ENCODE results near the gene KCNH6. TPM values are rescaled to one million over a fixed set of nuclear protein-coding genes. Genes with fewer than 3 reads are reported as not detected.

KCNH6 gene
- total RNA-seq, 2 donors from 2014 or later, result 0.47 to 0.80 TPM

- TF ChIP-seq, protein P1, sequence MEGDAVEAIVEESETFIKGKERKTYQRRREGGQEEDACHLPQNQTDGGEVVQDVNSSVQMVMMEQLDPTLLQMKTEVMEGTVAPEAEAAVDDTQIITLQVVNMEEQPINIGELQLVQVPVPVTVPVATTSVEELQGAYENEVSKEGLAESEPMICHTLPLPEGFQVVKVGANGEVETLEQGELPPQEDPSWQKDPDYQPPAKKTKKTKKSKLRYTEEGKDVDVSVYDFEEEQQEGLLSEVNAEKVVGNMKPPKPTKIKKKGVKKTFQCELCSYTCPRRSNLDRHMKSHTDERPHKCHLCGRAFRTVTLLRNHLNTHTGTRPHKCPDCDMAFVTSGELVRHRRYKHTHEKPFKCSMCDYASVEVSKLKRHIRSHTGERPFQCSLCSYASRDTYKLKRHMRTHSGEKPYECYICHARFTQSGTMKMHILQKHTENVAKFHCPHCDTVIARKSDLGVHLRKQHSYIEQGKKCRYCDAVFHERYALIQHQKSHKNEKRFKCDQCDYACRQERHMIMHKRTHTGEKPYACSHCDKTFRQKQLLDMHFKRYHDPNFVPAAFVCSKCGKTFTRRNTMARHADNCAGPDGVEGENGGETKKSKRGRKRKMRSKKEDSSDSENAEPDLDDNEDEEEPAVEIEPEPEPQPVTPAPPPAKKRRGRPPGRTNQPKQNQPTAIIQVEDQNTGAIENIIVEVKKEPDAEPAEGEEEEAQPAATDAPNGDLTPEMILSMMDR (IDR thresholded peaks at IDR 0.05), result no peak
- Histone ChIP-seq H3K36me3 (no peaks in the 10 kb centered on the region), H3K9me3 (no peaks in the 10 kb centered on the region), H3K4me3 (peak within 1 kb of the TSS; percentile 65), H3K4me1 (peaks cover 18% of the 10 kb centered on the region), H3K27ac (peak within 1 kb of the TSS; percentile 80), H3K9ac (ENCODE audit: low read depth in 2 of 2, low read length in 2 of 2) (peak within 1 kb of the TSS; percentile 53 to 84), H3K27me3 (peaks cover 6% of the 10 kb centered on the region)
- intact Hi-C loops (cut with DNase I), result loop anchor here (5.0 kb wide), 1 partner anchor 50 kb away; no protein-coding TSS in a partner anchor
- DNase-seq, result peak; percentile 84
Observed at GRCh38 chr17:63476854-63477479, 46.2 kb upstream of the KCNH6 start, which contains the start of gene ACE. ACE (plus strand) TSS chr17:63477061; CDS start chr17:63477095, 34 bp downstream.

DNA sequence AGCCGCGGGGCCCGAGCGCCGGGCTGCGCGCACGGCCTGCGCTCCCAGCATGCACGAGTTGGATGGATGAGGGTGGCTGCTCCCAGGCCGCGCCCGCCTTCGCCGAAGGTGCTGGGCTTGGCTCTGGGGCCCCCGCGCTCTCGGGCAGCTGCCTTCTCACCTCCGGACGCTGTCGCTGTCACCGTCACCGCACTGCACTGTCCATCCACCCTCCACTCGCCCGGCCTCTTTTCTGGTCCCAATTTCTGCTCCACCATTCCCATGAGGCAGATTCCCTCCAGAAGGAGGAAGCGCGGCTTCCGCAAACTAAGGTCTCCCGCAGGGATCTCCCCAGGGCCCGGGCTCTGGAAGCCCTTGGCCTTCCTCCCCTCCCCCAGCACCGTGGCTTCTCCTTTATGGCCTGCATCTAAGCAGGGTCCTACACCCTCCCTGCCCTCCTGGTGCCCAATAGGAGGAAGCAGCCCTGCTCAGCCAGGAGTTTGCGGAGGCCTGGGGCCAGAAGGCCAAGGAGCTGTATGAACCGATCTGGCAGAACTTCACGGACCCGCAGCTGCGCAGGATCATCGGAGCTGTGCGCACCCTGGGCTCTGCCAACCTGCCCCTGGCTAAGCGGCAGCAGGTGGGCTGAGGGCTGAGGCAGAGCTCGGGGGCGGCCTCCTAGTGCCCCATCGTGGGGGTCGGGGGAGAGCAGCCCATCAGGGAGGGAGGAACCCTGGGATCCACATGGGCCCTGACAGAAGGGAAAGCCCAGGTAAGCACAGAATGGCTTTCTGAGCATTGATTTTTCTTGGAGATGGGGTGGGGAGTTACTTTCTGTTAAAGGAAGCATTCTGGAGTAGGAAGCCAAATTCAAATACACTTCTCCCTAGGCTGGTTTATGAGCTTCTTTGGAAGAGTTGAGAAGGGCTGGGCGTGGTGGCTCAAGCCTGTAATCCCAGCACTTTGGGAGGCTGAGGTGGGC lies 45.4 kb upstream of the KCNH6 start:
- peaks cover 6% of the 10 kb centered on the region for H3K27me3 ChIP-seq
- TF ChIP-seq, protein P1 (IDR thresholded peaks at IDR 0.05), result no peak
- peak overlapping the region; percentile 65 for H3K4me3 ChIP-seq
- intact Hi-C loops (cut with DNase I), result loop anchor here (5.0 kb wide), 1 partner anchor 50 kb away; no protein-coding TSS in a partner anchor
- peaks cover 18% of the 10 kb centered on the region for H3K4me1 ChIP-seq
- no peaks in the 10 kb centered on the region for H3K9me3 ChIP-seq
- DNase-seq, result peak; percentile 54
- H3K27ac ChIP-seq, result peak overlapping the region; percentile 80
- H3K36me3 ChIP-seq, result no peaks in the 10 kb centered on the region
- peak overlapping the region; percentile 53 to 84 for H3K9ac ChIP-seq (ENCODE audit: low read depth in 2 of 2, low read length in 2 of 2)

- Histone ChIP-seq H3K4me1 (peaks cover 18% of the 10 kb centered on the region), H3K27ac (no peak overlapping the region), H3K4me3 (no peak overlapping the region), H3K27me3 (peaks cover 6% of the 10 kb centered on the region), H3K9ac (ENCODE audit: low read depth in 2 of 2, low read length in 2 of 2) (peak overlapping the region in 1 of 2 donors; percentile 30), H3K36me3 (no peaks in the 10 kb centered on the region), H3K9me3 (no peaks in the 10 kb centered on the region)
- intact Hi-C loops (cut with DNase I), result loop anchor here (5.0 kb wide), 1 partner anchor 52 kb away; no protein-coding TSS in a partner anchor
- TF ChIP-seq, protein P1 (IDR thresholded peaks at IDR 0.05), result peak; percentile 68
- peak; percentile 89 for DNase-seq
Observed at GRCh38 chr17:63478814-63479494, 44.2 kb upstream of the KCNH6 start.

GRCh38 chr17:63479495-63480184 lies 43.5 kb upstream of the KCNH6 start:
- Histone ChIP-seq H3K36me3 (no peaks in the 10 kb centered on the region), H3K4me3 (no peak overlapping the region), H3K27ac (no peak overlapping the region), H3K4me1 (peaks cover 18% of the 10 kb centered on the region), H3K9me3 (no peaks in the 10 kb centered on the region), H3K27me3 (peaks cover 6% of the 10 kb centered on the region), H3K9ac (ENCODE audit: low read depth in 2 of 2, low read length in 2 of 2) (peak overlapping the region in 1 of 2 donors; percentile 5)
- TF ChIP-seq, protein P1 (IDR thresholded peaks at IDR 0.05), result no peak
- DNase-seq, result no peak
- intact Hi-C loops (cut with DNase I), result loop anchor here (5.0 kb wide), 1 partner anchor 52 kb away; no protein-coding TSS in a partner anchor
